GM23248 (cell line): ENCODE results near the gene UBN2.

Source experiments
- EZH2 ChIP-seq: fragments of 200-600 bp; sonication (generic); IDR thresholded peaks from 2 replicates; pipeline ENCODE4 v1.6.1; 2018; ENCODE audit warnings: antibody characterized with exemption, mild to moderate bottlenecking; ENCODE audit not compliant: insufficient read depth, poor library complexity, severe bottlenecking
- EZH2phosphoT487 ChIP-seq: fragments of 200-600 bp; sonication (generic); IDR thresholded peaks from 2 replicates; pipeline ENCODE4 v1.6.1; 2018; ENCODE audit warnings: antibody characterized with exemption, moderate library complexity, mild to moderate bottlenecking, low read depth; ENCODE audit not compliant: insufficient read depth

GRCh38 chr7:139192014-139192706 lies 38.9 kb upstream of the UBN2 start:
- TF ChIP-seq EZH2phosphoT487, result no peak
- TF ChIP-seq EZH2, result no peak
